GM19238 (cell line): ENCODE measurements around the gene NELFA.
A peak's percentile ranks its signal among the peaks of the same experiment; 100 is the strongest.

ENCODE experiments used
- DNase-seq: peaks from one replicate; pipeline ENCODE4 v3.0.0; 2011; ENCODE audit warnings: low spot score; ENCODE audit not compliant: insufficient read length

Gene NELFA

DNA sequence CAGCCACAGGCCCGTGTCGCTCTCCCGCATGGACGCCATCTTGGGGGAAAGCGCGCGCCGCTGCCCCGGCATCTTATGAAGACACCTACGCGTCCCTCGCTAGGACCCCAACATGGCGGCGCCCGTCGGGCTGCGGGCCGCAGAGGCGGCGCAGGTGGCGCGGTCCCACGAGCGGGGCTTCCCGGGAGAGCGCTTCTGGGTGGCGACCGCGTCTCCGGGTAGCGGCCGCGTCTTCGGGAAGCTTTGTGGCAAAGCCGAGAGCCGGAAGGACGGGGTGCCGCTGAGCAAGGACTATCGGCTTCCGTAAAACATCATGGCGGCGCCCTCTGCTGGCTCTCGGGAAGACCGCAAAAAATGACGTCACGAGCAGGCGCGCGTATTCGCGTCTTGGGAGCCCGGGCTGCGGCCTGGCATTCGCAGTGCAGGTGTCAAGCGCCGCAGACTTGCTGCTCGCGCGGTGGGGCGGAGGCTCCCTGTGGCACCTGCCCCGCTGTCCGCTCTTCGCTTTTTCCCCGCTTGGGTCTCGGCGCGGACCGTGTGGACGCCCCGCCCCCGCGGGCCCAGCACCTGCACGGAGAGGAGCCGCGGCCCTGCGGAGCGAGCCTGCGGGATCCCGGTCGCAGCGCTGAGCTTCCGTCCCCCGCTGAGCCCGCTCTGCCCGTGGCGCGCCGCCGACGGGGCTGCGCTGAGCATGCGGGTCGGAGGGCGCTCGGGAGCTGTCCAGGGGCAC lies at the start of gene NELFA:
Gene NELFA (minus strand): TSS at position 54 of the 730 bp plus-strand sequence. CDS start 15 bp downstream, at position 39.
- DNase-seq, result peak; percentile 90

DNA sequence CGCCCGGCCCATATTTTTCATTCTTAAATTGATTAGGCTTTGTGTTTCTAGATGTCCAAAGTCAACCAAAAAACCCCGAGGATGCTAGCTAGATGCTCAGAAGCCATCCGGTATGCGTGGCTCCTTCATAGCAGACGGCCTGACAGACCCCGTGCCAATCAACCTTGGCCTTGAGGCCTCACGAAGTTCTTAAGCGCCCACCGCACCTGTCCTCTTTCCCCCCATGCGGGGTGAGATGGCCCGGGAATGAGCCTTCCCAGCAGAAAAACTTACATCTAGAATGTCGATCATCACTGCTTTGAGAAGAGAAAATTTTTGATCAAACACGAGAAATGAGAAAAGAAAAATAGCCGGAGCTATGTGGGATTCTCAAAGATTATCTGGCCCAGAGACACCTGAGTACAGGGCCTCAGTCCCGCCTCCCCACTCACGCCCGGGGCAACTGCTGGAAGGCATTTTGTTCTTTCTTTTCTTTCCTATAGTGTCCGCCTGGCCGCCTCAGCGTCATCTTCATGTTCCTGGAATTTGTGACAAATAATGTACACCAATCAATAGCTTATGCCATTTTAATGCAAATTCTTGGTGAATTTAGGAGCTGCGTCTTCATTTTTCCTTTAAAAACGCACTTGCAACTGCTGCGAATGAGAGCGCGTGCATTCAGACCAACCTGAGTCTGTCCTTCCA lies 48.8 kb upstream of the NELFA start:
- DNase-seq, result no peak

DNA sequence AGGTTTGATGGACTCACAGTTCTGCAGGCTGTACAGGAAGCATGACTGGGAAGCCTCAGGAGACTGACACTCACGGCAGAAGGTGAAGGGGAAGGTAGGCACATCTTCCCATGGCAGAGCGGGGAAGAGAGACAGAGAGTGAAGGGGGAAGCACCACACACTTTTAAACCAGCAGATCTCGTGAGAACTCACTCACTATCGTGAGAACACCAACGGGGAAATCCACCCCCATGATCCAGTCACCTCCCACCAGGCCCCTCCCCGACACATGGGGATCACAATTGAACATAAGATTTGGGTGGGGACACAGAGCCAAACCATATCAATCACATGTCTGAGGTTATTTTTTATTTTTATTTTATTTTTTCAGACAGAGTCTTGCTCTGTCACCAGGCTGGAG lies 45.4 kb upstream of the NELFA start:
- no peak for DNase-seq

DNA sequence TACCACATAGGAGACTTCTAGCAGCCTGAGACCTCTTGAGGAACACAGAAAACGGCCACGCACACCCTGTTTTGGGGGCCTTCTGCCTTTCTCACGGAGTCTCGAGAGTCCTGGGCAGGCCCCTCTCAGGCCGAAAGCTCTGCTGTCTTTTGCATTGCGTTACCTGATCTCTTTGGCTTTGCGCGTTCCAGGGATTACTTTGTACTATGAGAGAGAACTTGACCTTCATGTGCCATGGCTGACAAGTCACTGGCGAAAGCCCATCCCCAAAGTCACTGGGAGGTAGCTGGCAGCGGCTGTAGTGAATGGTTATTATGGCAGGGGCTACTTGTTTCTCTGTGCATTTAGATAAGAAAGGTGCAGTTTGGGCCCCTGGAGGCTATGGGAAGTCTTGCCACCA lies 42.3 kb upstream of the NELFA start:
- DNase-seq, result no peak

DNA sequence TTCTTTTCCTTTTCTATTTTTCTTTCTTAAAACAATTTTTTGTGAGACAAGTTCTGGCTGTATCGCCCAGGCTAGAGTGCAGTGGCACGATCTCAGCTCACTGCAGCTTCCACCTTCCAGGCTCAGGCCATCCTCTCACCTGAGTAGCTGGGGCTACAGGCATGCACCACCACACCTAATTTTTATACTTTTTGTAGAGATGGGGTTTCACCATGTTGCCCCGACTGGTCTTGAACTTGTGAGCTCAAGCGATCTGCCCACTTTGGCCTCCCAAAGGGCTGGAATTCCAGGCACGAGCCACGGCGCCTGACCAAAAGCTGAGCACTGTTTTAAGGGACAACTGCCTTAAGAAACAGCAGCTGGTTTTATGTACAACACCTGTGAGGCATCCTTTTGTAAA lies 41.0 kb upstream of the NELFA start:
- no peak for DNase-seq

DNA sequence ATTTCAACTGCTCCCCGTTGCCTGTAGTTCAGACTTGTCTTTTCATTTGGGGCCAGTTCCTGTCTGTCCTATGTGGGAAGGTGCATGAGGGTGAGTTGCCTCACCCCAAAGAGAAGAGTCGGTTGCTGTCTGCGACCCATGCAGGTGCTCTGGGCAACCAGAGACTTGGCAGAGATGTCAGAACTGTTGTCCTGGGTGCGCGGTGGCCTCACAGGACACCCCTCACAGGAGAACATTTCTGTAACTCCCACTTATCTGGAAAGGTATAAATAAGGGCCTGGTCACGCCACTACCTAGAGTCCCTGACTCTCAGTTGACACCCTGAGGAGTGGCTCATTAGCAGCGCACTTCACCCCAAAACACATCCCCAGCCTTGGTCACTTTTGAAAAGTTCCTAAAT lies 40.6 kb upstream of the NELFA start:
- no peak for DNase-seq

DNA sequence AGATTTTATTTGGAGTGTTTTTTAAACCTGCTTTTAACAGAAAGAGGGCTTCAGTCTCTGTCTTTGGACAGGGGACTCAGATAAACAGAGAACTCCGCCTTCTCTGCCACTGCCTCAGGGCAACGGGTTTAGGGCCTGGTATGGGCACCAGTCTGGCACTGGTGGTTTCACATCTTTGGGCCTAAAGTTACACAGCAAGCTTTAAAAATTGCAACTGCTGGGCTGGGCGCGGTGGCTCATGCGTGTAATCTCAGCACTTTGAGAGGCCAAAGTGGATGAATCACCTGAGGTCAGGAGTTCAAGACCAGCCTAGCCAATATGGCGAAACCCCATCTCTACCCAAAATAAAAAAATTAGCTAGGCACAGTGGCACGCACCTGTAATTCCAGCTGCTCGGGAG lies 40.1 kb upstream of the NELFA start:
- no peak for DNase-seq

DNA sequence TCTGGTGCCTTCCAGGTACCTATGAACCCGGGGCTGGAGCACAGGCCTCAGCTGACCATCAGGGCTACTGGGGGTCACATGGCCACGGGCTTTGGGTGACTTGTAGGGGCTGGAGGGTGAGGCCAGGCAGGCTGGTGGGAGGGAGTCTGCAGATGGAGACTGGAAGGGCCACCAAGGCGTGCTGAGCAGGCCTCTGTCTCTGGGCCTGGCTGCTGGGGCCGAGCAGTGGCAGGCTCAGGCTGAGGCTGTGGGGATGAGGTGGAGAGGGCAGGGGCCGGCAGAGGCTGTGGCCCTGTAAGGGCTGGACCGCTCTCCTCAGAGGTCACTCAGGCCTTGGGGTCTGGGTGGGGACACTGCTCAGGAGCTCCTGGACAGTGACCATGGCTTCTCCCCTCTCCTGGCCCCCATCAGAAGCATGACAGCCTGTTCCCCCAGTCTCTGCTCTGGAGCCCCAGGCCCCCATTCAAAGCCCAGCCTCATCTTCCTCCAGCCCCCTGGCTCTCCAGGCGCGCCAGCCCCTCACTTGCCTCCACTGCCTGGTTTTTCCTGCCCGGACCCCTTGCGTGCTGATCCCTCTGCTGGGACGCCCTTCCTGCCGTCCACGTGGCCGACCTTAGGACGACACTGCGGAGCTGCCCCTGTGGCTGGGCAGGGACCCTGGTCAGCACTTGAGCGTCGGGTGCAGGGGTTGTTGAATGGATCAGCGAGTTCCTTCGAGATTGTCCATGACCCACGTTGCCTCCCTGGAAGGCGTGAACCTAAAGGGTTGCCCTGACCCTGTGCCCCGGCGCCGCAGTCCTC lies 39.2 kb upstream of the NELFA start:
- no peak for DNase-seq

DNA sequence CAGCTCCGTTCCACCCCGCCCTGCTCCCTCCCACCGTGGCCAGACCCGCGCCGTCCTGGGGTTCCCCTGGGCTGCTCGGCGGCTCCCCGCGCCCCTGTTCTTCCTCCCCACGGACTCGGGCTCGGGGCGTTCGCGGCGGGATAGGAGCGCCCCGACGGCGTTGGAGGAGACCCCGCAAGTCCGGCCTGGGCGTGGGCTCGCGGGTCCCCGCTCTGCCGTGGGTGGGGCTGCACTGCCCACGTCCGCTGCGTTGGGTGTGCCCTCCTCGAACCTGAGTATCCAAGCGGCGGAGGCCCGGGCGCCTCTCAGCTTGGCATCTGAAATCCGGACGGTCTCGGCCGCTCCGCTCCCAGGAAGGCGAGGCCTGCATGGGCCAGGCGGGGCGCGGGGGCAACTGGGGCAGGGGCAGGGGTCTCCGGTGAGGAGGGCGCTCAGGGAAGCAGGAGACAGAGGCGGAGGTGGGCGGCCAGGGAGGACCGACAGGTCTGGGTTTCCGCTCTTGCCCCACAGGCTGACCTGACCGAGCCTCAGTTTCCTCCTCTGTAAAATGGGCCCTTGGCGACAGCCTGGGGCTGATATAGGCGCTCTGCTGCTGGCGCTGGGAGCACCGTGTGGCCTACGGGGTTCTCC lies 38.4 kb upstream of the NELFA start:
- DNase-seq, result peak; percentile 1

DNA sequence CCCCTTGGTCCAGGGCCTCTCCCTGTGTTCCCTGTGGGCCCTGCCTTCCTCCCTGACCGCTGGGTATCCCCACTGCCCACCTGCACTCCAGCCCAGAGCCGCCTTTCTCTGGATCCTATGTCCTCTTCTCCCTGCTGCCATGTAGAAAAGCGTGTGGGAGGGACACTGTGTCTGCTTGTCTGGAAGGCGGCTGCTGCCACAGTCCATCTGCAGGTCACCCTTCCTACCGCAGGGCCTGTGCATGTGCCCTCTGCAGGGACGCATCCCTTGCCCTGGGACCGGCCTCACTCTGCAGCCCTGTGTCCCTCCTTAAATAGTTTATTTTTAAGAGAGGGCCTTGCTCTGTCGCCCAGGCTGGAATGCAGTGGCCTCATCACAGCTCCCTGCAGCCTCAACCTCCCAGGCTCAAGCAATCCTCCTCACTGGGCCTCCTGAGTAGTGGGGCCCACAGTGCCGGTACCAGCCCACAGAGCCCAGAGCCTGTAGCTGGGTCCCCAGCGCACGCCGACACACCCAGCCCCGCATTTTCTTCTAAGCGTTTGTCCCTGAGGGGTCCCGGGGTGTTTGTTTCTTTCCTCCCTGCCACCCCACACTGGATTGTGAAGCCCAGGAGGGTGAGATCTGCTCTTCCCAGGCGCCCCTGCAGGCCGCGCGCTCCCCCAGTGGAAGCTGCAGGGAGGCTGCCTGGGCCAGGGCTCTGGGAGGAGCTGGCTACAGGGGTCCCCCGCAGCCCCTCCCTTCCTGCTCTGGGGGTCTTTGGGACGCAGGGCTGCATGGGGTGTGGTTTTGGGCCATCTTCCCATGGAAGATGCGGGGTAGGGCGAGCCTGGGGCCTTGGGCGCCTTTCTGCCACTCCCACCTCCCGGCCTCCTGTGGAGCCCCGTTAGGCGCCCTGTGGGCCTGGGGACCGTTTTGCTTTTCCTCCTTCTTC lies 37.5 kb upstream of the NELFA start:
- peak; percentile 4 for DNase-seq

DNA sequence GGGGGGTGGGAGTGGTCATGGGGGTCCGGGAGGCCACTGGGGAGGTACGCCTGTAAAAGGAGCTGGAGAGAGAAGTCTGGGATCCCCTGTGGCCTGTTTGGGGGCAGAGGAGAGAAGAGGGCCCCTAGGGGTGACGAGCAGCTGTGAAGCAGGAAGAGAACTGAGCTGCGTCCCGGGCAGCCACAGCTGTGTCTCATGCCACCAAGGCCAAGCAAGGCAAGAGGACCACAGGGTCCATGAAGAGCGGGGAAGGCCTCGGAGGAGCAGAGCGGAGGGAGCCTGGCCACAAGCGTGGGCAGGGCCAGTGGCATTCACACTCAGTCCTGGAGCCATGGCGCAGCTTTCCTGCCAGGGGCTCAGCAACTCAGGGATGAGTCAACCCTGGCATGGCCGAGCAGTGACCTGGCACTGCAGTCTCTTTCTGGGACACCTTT lies 36.8 kb upstream of the NELFA start:
- peak; percentile 42 for DNase-seq

DNA sequence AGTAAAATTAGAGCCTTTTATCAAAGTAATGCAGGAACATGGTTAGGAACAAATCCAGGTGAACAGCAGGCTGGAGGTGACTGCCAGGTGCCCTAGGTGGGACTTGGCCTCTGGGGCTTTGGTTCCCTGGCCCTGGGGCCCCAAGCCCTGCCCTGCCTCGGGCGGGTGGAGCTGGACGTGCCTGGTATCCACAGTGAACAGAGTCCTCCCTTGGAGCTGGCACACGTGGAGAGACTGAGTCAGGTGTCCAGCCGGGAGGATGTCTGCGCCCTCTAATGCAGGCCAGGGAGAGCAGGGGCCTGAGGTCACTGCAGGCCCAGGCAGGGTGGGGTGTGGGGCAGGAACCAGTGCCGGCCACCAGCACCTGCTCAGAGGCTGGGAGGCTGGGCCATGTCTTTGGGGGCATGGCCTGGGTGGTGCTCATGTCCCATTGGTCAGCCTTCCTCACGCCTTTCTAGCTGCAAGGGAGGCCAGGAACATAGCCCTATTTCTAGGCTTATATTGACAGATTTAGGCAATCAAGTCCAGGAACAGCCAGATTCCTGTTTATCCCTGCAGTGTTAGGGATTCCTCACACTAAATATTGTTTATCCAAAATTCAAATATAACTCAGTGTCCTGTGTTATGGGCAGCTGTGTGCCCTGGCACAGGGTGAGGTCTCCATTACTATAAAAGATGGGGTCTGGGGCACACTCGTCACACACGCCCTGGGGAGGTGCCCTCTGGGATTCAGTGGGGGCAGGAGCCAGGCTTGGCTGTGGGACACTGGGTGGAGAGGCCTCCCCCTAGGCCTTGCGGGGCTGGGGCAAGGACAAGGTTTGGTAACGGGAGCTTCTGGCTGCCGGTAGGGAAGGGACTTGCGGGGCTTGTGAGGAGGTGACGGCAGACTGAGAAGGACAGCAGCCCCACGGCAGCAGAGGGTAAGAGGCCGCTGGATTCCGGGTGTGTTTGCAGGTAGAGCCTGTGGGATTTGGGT lies 36.1 kb upstream of the NELFA start:
- DNase-seq, result peak; percentile 2

DNA sequence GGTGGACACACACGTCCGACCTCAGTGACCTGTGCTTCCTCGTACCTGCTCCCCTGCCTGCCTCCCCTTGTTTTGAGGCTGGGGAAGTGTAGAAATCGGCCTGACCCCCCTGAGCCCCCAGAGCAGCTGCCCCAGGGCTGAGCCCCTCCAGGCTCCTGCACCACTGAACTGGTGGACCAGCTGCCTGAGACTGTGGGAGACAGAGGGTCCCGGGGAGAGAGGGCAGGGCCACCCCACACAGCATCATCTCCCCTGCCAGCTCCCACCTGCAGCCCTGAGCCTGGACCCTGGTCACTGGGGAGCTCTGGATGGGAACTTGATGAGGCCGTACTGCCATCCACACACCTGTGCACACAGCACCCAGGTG lies 35.3 kb upstream of the NELFA start:
- DNase-seq, result no peak

DNA sequence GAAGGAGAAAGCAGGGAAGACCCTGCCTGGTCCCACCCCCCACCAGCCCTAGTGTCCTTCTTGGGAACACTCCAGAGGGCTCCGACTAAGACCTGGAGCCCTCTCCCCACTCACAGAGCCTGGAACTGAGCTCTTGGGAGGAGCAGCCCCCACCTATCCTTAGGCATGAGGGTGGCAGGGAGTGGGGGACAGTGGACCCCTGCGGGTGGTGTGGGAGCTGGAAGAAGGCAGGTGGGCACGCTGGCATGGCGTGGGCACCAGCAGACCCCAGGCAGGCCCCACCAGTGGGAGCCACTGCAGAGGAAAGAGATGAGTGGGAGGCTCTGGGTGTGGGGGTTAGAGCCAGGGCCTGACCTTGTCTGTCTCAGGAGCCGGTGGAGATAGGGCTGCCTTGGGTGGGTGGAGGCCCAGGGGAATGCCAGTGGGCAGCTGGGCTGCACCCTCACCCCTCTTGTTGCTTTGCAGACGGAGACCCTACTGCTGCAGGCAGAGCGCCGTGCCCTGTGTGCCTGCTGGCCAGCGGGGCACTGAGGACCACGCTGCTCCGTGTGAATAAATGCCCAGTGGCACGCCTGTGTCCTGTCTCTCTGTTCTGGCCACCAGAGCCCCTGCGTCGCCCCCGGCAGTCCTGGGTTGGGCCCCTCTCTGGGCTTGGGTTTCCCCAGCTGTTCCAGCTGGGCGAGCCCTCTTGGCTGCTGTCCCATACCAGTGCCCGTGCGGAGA lies 34.8 kb upstream of the NELFA start:
- peak; percentile 4 for DNase-seq

DNA sequence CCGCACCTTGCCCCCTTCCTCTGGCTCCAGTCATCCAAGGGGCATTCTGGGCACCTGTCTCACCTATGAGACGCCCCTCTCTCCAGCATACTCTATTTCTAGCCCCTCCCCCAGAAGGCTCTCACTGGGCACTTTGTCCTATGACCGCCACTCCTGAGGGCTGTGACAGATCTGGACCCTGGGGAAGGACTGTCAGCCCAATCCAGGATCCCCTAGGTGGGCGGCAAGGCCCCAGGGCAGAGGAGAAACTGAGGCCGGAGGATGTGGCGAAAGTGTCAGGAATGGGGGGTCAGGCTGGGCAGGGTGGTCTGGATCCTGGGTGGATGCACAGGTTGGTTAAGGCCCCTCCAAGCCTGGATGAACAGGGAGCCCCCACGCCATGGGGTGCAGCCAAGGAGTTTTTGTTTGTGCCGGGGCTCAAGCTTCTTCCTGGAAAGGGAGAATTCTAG lies 34.2 kb upstream of the NELFA start:
- DNase-seq, result peak; percentile 1

DNA sequence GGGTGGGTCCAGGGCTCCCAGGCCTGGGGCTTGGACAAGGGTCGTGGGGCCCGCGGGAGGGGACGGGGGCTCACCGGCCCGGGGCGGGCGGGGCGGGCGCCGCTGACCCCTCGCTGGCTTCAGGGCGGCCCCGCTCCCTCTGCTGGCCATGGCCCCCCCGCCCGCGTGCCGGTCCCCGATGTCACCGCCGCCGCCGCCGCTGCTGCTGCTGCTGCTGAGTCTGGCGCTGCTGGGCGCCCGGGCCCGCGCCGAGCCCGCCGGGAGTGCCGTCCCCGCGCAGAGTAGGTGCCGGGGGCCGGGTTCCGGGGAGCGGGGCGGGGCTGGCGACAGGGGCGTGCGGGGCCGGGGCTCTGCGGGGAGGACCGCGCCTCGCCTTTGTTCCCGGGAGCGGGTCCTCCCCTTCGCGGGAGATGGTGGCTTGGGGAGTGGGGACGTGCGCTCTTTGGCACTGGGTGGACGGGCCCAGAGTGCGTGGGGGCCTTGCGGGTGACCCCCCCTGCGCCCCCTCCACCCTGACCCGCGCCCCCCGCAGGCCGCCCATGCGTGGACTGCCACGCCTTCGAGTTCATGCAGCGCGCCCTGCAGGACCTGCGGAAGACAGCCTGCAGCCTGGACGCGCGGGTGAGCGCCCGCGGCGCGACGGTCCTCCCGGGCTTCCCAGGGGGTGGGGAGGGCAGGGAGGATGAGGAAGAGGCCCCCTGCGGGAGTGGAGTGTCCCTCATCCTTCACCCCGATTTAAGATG lies 33.6 kb upstream of the NELFA start:
- DNase-seq, result peak; percentile 61

DNA sequence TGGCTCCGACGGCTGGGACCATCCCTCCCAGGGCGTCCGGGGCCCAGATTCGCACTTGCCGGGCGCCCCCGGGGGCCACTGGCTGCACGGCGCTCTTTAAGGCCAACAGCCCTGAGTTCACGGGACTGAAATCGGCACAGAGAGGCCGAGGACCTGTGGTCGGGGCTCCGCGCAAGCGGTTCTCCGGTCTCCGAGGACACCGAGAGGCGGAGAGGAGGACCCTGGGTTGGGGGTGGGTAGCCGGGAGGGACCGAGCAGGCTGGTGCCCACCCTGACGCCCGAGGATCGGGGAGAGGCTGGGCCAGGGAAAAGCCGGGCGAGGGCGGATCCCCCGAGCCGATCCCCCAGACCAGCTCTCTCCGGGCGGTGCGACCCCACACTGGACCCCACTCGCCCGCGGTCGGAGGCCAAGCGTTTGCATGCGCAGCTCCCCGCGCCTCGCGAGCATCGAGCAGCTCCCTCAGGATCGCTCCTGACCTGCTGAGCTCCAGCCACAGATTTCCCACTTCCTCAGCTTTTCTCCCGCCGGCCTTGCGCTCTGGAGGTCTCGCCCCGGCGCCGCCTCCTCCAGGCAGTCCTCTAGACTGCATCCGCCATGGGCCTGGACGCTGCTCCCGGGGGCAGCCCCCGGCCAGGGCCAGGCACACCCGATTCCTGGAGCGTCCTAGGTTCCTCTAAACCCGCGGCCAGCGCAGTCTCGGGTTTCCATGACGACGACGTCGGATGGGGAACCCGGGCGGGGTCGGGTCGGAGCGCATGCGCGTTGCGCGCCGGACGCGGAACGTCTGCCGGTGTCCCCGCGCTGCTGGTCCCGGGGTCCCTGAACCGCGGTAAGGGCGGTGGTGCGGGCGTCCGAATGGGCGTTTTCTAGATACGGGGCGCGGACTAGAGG lies 32.7 kb upstream of the NELFA start:
- peak; percentile 93 for DNase-seq
